ENCODE measurements around the gene PRSS33.

PRSS33 gene

DNA sequence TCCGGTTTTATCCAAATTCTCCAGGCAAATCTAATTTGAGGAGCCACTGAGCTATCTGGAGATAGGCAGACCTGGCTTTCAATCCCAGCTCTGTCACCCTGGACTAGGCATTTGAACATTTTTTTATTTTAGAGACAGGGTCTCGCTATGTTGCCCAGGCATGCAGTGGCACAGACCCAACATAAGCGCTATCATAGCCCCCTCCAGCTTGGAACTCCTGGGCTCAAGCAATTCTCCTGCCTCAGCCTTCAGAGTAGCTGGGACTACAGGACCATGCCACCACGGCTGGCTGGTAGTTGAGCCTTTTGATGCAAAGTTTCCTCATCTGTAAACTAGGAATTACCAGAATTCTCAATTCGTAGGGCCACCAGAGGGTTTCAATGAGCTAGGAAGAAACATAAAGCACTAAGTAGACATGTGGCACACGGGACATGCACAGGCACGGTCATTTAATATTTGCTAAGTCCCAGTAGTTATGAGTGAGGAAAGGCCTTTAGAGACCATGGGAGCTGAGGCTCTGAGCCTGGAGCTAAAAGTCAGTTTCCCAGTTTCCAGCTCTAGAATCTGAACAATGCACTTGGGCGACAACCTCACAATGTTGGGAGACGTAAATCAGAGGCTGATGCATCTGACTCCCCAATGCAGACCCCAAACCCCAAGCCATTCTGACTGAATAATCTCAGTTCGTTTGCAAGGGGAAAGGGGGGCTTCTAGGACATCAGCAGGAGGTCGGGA, 11.4 kb downstream of the PRSS33 start:
- no peak for FAIRE-seq

DNA sequence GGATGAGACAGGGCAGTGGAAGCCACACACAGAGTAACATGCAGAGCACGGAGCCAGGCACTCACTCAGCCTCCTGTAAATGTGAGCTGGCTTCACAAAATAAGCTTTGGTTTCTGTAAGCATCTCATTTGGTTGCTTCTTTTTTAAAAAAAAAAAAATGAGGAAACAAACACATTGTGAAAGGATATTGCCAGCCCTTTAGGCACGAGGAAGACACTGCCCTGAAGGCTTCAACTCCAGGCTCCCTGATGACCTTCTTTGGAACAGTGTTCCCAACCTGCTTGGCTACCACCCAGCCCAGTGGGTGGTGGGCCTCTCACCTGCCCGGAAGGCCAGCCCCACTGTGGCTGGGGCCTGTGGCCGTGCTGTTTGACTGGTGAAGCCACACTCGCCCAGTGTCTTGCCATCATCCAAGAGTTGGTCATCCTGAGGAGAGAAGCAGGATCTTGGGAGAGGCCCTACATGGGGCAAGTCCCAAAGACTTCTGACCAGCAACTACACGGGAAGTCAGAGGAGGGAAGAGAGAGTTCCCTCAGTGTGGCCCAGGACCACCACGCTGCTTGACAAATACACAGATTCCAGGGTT, 12.1 kb downstream of the PRSS33 start:
- no peak for FAIRE-seq

- no peak for FAIRE-seq
These were observed 13.0 kb downstream of the PRSS33 start for GRCh38 chr16:2774161-2774891.

- no peak for FAIRE-seq
These were observed 14.0 kb downstream of the PRSS33 start for GRCh38 chr16:2773188-2773968.

DNA sequence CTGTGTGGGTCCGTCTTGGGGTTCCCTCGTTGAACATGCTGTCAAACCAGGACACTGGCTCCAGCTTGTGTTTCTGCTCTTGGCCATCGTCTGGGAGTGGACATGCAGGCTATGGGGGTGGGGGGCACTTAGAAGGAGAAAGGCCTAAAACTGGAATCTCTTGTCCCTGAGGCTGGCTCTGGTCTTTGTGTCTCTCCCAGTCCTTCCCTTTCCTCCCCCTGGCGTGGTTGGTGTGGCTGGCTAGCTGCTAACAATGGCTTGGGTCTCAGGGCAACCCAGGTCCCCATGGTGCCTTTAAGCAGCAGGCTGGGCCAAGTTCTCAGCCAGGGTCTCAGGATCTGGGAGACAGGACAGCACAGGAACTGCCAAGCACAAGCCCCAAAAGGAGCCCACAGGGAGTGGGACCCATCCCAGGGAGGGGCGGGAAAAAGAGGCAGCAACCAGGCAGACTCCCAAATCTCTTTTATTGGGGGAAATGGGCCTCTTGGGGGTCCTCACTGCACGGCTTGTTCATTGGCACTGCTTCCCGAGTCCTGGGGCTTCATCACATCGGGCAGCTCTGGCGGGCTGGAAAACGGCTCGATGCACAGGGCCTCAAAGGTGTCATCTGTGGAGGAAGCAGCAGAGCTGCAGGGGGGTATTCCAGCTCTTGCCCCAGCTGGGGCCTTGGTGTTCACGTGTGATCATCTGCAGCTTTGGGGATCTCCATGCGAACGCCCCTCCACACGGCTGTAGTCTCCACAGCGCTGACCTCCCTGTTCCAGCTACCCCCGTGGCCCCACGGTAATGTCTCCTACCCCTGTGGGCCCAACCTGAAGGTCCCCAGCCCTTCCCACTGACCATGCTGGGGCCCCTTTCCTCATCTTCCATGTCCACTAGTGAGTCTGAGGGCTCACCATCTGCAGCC, 15.6 kb downstream of the PRSS33 start:
- no peak for FAIRE-seq

GRCh38 chr16:2770057-2770951, 17.1 kb downstream of the PRSS33 start:
- FAIRE-seq: no peak

GRCh38 chr16:2769675-2770056, 17.7 kb downstream of the PRSS33 start:
- FAIRE-seq: no peak

DNA sequence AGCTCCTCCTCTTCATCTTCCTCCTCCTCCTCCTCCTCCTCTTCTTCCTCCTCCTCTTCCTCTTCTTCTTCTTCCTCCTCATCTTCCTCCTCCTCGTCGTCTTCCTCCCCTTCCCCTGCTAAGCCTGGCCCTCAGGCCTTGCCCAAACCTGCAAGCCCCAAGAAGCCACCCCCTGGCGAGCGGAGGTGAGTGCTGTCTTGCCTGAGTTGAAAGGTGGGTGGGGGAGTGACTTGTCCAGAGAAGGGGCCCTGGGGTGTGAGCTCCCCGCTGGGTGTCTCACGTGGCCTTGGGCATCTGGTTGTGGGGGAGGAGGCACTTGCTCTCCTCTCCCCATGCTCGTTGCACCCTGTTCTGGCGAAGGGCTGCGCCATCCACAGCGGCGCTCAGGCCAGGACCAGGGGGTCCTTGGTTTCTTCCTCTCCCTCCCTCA, 18.2 kb downstream of the PRSS33 start:
- FAIRE-seq: no peak

DNA sequence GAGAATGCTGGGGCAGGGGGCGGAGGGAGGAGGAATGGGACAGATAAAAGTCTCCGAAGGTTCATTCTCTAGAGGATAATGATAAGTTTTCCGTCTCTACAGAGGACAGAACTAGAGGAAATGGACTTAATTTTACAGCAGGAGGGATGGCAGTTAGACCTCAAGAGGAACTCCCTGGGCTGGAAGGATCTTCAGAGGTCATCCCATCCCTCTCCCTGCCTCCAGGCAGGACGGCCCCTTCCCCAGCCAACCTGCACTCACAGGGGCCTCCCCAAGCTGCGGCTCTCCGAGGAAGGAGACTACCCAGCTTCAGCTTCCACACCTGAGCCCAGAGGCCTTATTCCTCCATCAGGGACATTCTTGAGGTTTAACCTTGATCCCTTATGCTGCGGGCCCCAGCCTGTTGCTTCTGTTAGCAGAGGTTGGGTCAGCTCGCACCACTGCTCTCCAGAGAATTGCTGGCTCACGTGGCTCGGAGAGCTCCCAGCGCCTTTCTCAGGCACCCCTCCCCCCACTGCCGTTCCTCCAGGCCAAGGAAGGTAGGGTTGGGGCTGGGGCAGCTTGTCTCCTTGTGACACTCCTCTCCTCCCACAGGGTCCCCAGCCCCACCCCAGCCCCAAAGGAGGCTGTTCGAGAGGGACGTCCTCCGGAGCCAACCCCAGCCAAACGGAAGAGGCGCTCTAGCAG, 18.8 kb downstream of the PRSS33 start:
- FAIRE-seq: no peak

- FAIRE-seq: no peak
These were observed 19.5 kb downstream of the PRSS33 start for GRCh38 chr16:2767891-2768290.

- no peak for FAIRE-seq
These were observed 20.1 kb downstream of the PRSS33 start for GRCh38 chr16:2767140-2767731.

DNA sequence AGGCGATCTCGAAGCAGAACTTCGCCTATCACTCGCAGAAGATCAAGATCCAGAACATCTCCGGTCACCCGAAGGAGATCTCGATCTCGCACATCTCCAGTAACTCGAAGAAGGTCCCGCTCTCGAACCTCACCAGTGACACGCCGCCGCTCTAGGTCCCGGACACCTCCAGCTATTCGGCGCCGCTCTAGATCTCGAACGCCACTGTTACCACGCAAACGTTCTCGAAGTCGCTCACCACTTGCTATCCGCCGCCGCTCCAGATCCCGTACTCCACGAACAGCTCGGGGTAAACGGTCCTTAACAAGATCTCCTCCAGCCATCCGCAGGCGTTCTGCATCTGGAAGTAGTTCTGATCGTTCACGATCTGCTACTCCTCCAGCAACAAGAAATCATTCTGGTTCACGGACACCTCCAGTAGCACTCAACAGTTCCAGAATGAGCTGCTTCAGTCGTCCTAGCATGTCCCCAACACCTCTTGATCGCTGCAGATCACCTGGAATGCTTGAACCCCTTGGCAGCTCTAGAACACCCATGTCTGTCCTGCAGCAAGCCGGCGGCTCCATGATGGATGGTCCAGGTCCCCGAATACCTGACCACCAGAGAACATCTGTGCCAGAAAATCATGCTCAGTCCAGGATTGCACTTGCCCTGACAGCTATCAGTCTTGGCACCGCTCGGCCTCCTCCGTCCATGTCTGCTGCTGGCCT, 20.8 kb downstream of the PRSS33 start:
- no peak for FAIRE-seq

GRCh38 chr16:2765462-2766404, 21.6 kb downstream of the PRSS33 start:
- FAIRE-seq: no peak

- FAIRE-seq: no peak
These were observed 22.6 kb downstream of the PRSS33 start for GRCh38 chr16:2764718-2765117.

DNA sequence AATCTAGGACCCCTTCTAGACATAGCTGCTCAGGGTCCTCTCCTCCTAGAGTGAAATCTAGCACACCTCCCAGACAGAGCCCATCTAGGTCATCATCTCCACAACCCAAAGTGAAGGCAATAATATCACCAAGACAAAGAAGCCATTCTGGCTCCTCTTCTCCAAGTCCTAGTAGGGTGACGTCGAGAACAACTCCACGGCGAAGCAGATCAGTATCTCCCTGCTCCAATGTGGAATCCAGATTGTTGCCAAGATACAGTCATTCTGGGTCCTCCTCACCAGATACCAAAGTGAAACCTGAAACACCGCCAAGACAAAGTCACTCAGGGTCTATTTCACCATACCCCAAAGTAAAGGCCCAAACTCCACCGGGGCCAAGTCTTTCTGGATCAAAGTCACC, 24.2 kb downstream of the PRSS33 start:
- no peak for FAIRE-seq

- no peak for FAIRE-seq
These were observed 24.6 kb downstream of the PRSS33 start for GRCh38 chr16:2762711-2763110.

GRCh38 chr16:2761886-2762583, 25.3 kb downstream of the PRSS33 start:
- FAIRE-seq: no peak
